ENCODE results near the gene HS6ST3.

- TF ChIP-seq CTCF (conservative IDR thresholded peaks at IDR 0.05 in 1 of 2, IDR thresholded peaks at IDR 0.05 in 1 of 2; ENCODE audit: extremely low read depth in 1 of 2, insufficient read depth in 1 of 2, low read depth in 1 of 2, low read length in 2 of 2): no peak
- no peak for TF ChIP-seq EZH2 (IDR thresholded peaks at IDR 0.05; ENCODE audit: borderline replicate concordance, low read length)
Observed at GRCh38 chr13:96417939-96418685, 328.2 kb downstream of the HS6ST3 start.
